HG03025 (cell line): ENCODE data around the gene MRPL49.
"Not testable (repeated sequence)": the region's sequence is repeated elsewhere in the genome, so short reads cannot be mapped to it uniquely, and the experiment has no call there.

Source experiments
- ATAC-seq: cut with Tn5 transposase; IDR thresholded peaks from one replicate; pipeline ENCODE4 v1.9.1; 2021; ENCODE audit warnings: mild to moderate bottlenecking, moderate library complexity; ENCODE audit not compliant: unreplicated experiment, low FRiP score

The MRPL49 gene

GRCh38 chr11:65160643-65161042 lies 38.5 kb downstream of the MRPL49 start:
- no peak for ATAC-seq

- ATAC-seq, result no peak
Observed at GRCh38 chr11:65163684-65164083, 41.6 kb downstream of the MRPL49 start.

- ATAC-seq, result no peak
Observed at GRCh38 chr11:65165410-65166317, 43.5 kb downstream of the MRPL49 start.

- ATAC-seq, result no peak
Observed at GRCh38 chr11:65166893-65167292, 44.8 kb downstream of the MRPL49 start.

- no peak for ATAC-seq
Observed at GRCh38 chr11:65167656-65168055, 45.5 kb downstream of the MRPL49 start.

- no peak for ATAC-seq
Observed at GRCh38 chr11:65169164-65169641, 47.1 kb downstream of the MRPL49 start.

GRCh38 chr11:65170058-65170534 lies 48.0 kb downstream of the MRPL49 start, which contains the start of gene SPDYC:
SPDYC (plus strand) TSS chr11:65170233; CDS start chr11:65171358, 1,125 bp downstream.
- no peak for ATAC-seq

GRCh38 chr11:65172600-65172999 lies 50.5 kb downstream of the MRPL49 start:
- no peak for ATAC-seq

GRCh38 chr11:65174571-65175010 lies 52.5 kb downstream of the MRPL49 start:
- not testable (repeated sequence) for ATAC-seq
